HG03280 (cell line): ENCODE data around the gene HSPG2.

Experiments used
- ATAC-seq: cut with Tn5 transposase; IDR thresholded peaks from one replicate; pipeline ENCODE4 v1.9.1; 2021; ENCODE audit warnings: mild to moderate bottlenecking, moderate library complexity; ENCODE audit not compliant: unreplicated experiment

The HSPG2 gene

DNA sequence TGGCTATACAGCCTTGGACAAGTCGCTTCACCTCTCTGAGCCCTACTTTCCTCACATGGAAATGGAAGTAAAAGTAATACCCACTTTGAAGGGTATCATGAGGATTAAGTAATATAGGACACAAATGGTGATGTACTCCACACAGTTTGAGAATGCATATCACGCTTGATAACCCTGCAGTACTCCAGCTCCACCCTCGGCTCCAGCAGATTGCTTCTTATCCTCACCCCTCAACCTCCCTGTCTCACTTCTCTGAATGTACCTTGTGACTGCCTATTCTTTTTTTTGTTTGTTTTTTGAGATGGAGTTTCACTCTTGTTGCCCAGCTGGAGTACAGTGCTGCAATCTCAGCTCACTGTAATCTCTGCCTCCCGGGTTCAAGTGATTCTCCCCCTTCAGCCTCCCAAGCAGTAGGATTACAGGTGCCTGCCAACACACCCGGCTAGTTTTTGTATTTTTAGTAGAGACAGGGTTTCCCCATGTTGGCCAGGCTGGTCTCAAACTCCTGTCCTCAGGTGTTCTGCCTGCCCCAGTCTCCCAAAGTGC lies 69.6 kb downstream of the HSPG2 start:
- no peak for ATAC-seq

DNA sequence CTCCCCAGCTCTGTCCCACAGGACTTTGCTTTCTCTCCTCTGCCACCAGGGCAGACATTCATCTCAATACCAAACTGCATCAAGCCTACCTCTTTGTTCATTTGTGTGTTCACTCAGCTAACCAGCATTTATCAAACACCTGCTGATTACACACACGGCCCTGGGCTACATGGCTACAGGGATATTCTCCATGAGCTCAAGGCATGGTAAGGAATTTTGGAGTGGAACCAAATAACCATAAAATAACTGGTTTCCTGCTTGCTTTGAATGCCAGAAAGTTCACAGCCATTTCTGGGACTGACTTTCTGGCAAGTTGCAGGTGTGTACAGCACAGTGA lies 70.4 kb downstream of the HSPG2 start:
- ATAC-seq = no peak

DNA sequence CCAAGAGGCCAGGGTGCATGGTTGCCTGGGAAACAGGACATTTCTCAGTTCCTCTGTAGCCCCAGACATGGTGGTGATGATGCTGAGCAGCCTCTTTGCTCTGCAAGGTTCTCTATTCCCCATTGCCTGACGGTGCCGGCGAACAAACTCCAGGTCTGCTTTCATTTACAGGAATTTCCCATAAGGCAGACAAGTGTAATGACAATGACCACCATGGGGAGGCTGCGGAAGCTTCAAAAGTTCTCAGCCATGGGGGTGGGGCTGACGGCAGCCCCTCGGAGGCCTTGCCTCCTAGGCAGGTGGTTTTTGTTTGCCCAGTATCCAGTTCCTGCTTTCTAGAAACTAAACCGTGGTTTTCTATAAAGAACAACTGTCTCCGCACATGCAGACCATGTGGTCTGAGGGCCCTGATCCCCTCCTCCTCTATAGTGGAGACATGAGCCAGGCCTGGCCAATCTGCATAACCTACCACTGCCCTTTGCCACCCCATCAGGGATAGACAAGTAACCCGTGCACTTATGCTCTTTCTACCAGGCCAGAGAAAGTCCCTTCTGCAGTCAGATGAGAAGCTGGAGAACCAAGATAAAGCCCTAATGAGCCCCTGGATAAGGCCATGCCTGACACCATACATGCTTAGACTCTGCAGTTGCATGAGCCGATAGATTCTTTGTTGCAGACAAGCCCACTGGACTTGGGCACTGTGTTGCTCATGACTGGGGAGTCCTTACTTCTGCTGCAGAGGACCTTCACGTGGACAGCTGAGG lies 71.0 kb downstream of the HSPG2 start:
- ATAC-seq = peak; percentile 68

DNA sequence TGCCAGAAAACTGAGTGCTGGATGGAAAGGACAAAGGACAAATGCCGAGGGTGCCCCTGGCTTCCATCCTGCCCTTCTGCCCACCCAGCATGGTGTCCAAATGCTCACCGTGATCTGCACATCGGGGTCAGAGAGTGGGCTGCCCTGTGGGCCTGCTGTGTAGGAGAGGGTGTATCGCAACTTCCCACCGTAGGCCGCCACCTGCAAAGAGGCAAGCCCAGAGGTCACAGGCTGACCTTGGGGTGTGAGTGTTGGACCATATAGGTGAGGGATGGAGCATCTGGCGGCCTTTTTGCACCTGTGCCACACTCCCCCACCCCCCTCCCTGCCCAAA lies 71.5 kb downstream of the HSPG2 start:
- ATAC-seq = no peak

DNA sequence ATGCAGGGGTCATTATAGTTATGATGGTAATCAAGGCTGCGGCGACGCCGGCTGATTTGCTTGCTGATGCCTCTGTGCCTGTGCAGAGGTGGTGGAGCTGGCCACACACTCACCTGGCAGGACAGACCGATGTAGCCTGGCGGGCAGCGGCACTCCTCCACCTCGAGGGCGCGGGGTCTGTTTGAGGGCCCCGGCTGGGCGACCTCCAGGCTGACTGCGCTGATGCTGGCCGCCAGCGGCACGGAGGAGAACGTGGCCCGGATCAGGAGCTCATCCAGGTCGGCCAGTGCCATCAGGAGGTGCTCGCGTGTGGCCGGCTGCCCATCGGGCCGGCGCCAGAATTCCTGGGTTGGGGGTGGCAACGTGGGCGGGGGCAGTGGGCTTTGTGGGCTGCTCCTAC lies 72.4 kb downstream of the HSPG2 start:
- ATAC-seq = no peak

DNA sequence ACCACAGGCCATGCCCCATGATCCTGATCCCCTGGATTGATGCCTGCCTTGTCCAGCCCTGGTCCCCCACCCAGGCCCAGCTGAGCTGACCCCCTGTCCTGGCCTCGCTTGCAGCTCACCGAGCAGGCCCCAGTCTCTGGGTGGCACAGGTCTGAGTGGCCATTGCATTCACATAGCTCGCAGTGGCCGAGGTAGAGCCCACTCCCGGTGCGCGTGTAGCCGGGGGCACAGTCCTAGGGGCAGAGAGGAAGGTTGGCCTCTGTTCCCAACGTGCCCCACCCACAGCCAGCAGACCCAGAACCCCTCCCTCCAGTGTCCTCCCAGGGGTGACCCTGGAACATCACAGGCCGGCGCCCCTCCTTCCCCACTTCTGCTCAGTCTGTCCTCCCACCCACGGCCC lies 73.1 kb downstream of the HSPG2 start:
- no peak for ATAC-seq

DNA sequence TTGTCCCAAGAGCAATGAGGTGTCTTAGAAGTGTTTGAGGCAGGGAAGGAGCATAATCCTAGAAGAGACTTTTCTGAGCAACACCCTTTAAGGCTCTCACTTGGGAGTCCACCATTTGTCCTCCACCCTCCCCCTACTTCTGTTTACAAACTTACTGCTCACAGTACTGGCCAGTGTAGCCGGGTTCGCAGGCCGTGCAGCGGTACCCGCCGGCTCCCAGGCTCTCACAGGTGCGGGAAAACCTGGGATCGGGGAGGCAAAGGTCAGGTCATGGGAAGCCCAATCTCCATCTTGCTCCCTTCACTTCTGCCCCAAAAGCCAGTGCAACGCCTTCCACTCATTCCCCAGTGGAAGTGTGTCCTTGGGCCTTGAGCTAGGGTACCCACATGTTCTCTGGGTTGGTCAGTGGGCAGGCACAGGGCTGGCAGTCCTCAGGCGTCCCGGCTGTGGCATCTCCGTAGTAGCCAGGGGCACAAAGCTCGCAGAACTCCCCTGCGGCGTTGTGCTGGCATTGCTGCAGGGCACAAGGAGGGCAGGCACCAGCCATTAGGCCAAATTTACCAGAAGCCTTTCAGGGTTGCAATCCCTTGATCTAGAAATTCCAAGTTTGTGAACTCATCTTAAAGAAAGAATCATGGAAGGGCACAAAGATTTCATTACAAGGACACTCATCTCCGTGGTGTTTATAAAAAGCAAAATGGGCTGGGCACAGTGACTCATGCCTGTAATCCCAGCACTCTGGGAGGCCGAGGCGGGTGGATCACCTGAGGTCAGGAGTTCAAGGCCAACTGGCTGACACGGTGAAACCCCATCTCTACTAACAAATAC lies 75.3 kb downstream of the HSPG2 start:
- no peak for ATAC-seq

DNA sequence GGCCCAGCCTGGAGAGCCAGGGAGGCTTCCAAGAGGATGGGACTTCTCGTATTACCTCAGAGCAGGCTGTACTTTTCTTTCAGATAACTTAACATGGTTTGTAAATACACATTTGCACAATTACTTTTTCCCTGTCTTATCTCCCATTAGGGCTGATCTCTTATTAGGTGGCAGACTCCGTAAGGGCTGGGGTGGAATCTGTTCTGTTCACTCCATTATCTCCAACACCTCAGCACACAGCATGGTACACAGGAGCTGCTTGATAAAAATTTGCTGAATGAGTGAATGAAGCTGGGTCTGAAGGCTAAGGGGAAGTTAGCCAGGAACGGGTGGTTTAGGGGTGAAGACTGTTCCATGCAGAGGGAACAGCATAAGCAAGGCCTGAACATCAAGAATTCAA lies 76.1 kb downstream of the HSPG2 start:
- ATAC-seq = no peak

DNA sequence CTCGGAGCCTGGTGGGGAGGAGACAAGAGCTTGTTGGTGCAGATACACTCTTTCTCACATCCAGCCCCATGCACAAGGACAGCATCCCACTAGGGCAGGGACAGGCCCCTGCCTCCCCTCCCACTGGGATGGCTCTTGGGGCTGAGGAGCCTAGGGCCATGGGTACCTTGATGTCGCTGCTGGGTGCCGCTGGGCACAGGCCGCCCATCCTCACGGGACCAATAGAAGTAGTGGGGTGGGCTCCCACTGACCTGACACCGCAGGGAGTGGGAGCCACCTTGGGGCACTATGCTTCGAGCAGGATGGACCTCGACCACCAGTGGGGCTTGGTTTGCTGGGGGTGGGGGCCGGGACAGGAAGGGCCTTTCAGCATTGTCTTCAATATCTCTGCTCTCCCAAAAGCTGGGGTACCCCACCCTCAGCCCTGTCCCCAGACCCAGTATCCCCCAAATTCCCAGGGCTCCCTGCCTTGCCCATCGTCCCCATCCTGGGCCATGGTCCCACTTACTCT lies 77.4 kb downstream of the HSPG2 start:
- no peak for ATAC-seq

DNA sequence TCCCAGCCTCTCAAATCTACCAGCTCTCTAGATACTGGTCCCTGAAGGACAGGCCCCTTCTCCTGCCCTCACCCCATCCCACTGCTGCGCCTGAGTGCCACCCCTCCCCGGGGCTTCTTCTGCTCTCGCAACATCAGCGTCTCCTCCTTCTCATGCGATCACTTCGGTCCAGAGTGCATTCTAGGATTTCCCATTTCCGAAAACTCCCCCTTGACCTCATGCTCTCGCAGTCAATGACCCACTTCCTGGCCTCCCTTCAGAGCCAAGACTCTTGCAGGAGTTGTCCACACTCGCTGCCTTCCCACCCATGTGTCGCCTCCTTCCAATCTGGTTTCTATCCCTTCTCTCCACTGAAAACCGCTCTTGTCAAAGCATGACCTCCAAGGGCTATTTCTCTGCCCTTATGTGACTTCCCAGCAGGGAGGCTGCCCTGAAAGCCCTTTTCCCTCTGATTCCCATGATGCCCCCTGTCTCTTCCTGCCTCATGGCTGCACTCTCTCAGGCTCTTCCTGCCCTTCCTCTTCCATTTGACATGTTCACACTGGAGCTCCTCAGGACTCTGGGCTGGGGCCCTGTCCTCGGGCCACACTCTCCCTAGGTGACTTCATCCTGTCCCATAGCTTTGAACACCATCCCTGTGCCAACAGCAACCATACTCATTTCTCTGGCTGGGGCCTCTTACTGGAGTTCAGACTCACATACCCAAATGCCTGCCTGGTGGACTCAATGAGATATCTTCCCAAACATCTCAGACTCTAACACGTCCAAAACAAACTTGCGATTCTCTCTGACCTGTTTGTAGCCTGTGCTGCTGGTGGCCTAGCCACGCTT lies 79.1 kb downstream of the HSPG2 start:
- ATAC-seq = no peak

DNA sequence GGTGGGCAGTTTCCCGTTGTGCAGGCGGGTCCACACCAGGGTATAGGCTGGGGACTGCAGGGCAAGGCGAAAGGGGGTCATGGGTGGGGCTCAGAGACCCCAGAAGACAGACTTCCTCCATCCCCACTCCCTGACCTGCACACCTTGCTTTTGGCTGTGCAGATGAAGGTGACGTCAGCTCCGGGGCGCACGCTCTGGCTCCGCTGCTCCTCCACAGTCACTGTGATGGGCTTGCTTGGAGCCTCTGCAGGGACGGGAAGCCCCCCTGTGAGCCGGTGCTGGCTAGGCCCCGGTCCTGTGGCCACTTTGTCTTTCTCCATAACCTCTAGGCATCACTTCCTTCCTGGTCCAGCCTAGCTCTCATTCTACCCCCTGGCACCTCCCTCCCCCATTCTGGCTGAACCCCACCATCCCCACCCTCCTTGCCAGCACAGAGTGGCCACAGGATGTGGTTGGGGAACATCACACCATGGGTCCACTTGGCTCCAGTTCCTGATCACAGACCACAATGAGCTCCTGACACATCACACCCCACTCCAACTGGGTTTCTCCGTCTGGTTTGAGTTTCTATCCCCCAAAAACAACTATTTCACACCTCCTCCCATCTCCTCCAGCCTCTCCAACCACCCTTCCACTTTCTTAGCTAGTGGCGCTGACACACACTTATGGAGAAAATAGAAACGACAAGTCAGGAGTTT lies 79.8 kb downstream of the HSPG2 start:
- ATAC-seq = no peak

DNA sequence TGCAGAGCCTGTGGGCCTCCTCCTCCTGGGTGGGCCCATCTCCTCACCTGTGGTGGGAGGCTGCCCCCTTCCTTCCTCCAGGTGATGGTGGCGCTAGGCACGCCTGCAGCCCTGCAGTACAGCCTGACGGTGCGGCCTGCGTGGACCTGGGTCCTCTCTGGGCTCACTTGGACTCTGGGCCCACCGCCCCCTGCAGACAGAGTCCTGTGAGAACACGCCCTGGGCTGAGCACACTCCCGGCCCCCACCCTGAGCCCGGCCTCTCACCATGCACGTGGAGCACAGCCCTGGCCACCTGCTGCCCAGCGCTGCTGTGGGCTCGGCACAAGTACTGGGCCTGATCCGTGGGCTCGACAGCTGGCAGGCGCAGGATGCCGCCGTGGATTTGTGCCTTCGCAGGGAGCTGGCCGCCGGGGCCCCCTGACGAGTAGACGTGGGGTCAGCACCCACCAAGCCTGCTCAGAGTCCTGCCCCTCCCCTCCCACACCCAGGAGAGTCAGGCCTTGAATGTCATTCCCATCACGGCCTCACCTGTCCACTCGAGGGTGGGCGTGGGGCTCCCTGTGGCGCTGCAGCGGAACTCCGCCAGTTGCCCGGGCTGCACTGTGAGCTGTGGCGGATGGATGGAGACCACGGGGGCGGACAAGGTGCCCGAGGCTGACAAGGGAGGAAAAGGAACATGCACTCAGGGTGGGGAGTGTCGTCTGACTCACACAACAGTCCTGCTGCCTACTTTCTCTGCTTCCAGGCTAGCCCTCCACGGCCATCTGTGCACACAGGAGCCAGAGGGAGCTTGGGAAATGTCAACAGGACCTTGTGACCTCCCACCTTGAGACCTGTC lies 81.6 kb downstream of the HSPG2 start:
- no peak for ATAC-seq

DNA sequence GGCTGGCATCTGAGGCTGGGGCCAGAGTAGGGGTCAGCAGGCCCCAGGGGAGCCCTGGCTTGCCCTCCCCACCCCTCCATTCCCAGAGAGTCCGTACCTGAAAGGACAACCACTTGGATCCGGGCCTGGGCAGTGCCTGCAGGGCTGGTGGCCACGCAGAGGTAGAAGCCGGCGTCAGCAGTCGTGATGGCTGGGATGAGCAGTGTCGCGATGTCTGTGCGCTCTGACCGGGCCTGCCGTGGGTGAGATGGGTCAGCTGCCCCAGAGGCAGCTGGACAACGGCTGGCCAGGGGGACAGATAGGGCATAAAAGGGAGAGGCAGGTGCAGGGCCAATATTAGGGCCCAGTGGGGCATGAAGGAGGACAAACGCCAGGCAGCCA lies 82.4 kb downstream of the HSPG2 start:
- ATAC-seq = no peak

DNA sequence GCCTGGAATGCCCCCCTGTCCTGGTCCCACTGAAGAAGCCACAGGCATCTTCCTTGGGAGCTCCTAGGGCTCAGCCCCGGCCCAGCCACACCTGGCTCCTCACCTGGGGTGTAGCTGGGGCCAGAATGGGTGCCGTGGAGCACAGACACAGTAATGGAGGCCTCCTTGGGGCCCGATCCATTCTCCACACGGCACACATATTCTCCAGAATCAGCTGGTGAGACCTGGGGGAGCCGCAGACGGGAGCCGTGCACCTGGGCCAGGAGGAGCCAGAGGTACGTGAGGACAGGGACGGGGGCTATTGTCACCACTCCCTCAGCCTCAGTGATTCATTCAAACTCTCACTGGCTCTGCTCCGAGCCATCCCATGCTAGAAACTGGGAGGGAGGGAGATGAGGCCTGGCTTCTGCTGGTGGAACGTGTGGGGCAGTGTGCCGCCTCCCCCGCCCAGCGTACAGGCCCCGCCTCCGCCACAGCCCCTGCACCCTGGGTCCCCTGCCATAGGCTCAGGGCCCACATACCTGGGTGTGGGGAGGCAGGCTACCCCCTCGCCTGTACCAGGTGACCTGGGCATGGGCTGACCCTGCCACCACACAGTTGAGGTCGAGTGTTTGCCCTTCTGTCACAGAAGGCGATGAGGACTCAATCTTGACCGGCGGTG lies 82.9 kb downstream of the HSPG2 start:
- no peak for ATAC-seq

DNA sequence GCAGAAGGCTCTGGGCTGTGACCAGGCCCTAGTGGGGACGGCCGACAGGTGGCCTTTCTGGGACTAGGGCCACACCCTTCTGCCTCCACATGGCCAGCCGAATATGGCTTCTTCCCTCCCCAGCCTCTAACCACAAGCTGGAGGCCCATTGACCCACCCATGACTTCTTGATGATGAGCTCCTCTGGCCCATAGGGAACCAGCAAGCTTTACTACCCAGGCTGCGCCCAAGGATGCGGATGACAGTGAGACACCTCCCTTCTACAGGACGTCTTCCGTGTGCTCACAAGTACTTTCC lies 84.0 kb downstream of the HSPG2 start:
- no peak for ATAC-seq

DNA sequence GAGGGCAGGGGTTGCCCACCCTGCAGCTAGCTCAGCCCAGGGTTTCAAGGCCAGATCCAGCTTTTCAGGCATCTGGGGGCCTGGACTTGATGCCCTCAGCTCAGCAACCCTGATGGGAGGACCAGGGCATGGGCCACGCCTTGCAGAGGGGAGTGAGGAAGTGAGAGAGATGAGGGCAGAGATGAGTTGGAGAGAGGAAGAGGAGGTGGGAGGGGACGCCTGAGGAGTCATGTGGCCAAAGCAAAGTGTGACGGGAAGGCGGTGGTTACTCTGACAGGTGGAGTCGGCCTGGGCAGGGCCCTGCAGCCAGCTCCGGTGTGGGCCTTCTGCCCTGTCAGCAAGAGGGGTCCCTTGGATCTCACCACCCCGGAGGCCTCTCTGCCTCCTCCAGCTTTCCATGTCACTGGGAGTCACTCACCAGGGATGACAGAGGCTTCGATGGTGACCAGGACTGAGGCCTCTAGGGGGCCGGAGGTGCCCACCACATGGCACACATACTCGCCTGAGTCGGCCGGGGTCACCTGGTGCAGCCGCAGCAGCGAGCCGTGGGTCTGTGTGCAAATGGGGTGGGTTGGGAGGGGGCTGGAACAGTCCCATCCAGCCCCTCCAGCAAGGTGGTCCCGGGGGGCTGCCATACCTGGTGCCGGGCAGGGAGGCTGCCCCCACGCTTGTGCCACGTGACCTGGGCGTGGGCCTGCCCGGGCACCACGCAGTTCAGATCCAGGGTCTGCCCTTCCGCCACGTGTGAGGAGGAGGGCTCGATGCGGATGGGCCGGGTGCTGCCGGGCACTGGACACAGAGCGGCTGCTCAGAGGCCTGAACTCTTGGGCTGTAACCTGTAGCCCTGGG lies 84.6 kb downstream of the HSPG2 start:
- ATAC-seq = no peak

DNA sequence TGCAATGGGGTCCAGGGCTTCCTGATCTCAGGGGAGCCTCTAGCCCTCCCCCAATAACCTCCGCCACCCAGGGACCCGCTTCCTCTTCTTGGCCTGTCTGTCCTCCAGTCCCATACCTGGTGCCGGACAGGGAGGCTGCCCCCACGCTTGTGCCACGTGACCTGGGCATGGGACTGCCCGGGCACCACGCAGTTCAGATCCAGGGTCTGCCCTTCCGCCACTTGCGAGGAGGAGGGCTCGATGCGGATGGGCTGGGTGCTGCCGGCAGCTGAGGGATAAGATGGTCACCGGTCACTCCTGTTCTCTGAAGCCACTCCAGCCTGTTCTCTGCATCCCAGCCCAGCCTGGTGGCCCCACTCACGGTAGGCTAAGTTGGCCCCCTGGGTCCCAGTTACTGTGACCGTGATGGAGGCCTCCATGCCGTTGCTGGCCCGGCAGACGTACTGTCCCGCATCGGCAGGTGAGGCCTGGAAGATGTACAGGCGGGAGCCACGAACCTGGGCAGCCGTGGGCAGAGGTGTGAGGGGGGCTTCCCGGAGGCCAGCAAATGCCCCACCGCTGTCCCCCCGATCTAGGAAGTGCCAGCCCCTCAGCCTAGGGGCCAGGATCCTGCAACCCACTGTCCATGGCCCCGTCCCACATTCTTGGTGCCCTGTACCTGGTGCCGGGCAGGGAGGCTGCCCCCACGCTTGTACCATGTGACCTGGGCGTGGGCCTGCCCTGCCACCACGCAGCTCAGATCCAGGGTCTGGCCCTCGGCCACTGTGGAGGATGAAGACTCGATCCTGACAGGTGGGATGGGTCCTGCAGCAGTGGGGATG lies 85.5 kb downstream of the HSPG2 start:
- ATAC-seq = no peak
